Body of pancreas (tissue), 4 donors: ENCODE measurements around the gene HEY2. TPM values are rescaled to one million over a fixed set of nuclear protein-coding genes. Genes with fewer than 3 reads are reported as not detected.

Experiments
- ATAC-seq: fragments of 150-250 bp; one replicate; pipeline ENCODE4 v1.9.1; 2016
- DNase-seq, 4 donors: peaks; one replicate each; pipeline ENCODE4 v3.0.0-alpha.2; 2019
- H3K27ac ChIP-seq, 4 donors: fragments of 200-600 bp; sonication (generic); 1 replicate in 3 of 4; 2 replicates in 1 of 4; pipeline versions ENCODE4 v1.5.1 to v1.6.1; 2016 to 2019; ENCODE audit warnings: mild to moderate bottlenecking in 1 of 4, mixed read lengths in 1 of 4, moderate library complexity in 1 of 4
- H3K27me3 ChIP-seq, 2 donors: fragments of 200-600 bp; sonication (generic); one replicate each; pipeline ENCODE4 v1.6.0; 2016; ENCODE audit warnings: mild to moderate bottlenecking in 1 of 2
- H3K36me3 ChIP-seq, 2 donors: fragments of 200-600 bp; sonication (generic); replicated peaks in 1 of 2; 2 replicates each; pipeline ENCODE4 v1.5.1; 2016; ENCODE audit warnings: low read depth in 2 of 2; ENCODE audit not compliant: insufficient read depth in 1 of 2
- H3K4me1 ChIP-seq: fragments of 200-600 bp; sonication (generic); one replicate; pipeline ENCODE4 v1.6.0; 2016
- H3K4me3 ChIP-seq, 2 donors: fragments of 200-600 bp; sonication (generic); 1 replicate in 1 of 2; 2 replicates in 1 of 2; pipeline ENCODE4 v1.5.1; 2016 to 2019
- H3K9me3 ChIP-seq, 3 donors: fragments of 200-600 bp; sonication (generic); 1 replicate in 2 of 3; 2 replicates in 1 of 3; pipeline ENCODE4 v1.5.1; 2016
- POLR2A ChIP-seq, 3 donors: fragments of 450-650 bp; IDR thresholded peaks; one replicate each; pipeline ENCODE4 v1.6.1; 2016; ENCODE audit warnings: antibody characterized with exemption in 3 of 3, mild to moderate bottlenecking in 2 of 3
- WGBS, 2 donors: methylation state at CpG; one replicate each; pipeline ENCODE4 v1.1.5; 2017; 5-methylcytosine and 5-hydroxymethylcytosine counted together
- intact Hi-C: fragments of 100-400 bp; cut with DNase I; formaldehyde crosslinking; loops from one replicate; pipeline ENCODE4 v1.15.1; 2023
- total RNA-seq, 2 donors: library from RNA; depleted of rRNA; stranded (reverse); fragments of >200 nt; gene quantifications; one replicate each; pipeline ENCODE4 v1.1.0, GENCODE V29; 2016
- TF ChIP-seq, protein P1 (sequence below), 7 experiments: fragments of 450-650 bp in 4 of 7; fragments of 200-600 bp in 3 of 7; sonication (generic) in 3 of 7; IDR thresholded peaks; one replicate each; pipeline ENCODE4 v1.5.1; 2016 to 2019; ENCODE audit warnings: antibody characterized with exemption in 7 of 7

Gene HEY2
- total RNA-seq, 2 donors from 2014 or later: 2.6 to 7.3 TPM

DNA sequence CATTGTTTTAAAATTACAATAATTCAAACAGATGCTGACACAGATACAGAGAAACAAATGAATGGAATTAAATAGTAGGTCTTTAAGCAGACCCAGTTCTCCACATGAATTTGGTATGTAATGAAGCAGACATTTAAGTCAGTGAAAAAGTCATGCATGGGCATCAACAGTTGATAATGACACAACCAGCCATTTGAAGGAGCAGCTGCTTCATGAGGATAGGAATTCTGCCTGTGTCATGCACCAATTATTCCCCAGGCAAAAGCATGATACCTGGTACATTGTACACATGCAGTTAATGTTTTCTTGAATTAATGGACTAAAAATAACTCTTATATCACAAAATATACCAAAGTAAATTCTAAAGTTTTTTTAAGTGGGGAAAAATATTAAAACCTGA is 11.2 kb upstream of the HEY2 start:
- Histone ChIP-seq H3K36me3 (no peaks in the 10 kb centered on the region), H3K9me3 (no peaks in the 10 kb centered on the region), H3K27me3 (no peaks in the 10 kb centered on the region), H3K4me1 (no peaks in the 10 kb centered on the region), H3K4me3 (no peak overlapping the region), H3K27ac (no peak overlapping the region)
- ATAC-seq (no peak), DNase-seq (no peak)
- intact Hi-C loops: no loop called here
- TF ChIP-seq, protein P1, sequence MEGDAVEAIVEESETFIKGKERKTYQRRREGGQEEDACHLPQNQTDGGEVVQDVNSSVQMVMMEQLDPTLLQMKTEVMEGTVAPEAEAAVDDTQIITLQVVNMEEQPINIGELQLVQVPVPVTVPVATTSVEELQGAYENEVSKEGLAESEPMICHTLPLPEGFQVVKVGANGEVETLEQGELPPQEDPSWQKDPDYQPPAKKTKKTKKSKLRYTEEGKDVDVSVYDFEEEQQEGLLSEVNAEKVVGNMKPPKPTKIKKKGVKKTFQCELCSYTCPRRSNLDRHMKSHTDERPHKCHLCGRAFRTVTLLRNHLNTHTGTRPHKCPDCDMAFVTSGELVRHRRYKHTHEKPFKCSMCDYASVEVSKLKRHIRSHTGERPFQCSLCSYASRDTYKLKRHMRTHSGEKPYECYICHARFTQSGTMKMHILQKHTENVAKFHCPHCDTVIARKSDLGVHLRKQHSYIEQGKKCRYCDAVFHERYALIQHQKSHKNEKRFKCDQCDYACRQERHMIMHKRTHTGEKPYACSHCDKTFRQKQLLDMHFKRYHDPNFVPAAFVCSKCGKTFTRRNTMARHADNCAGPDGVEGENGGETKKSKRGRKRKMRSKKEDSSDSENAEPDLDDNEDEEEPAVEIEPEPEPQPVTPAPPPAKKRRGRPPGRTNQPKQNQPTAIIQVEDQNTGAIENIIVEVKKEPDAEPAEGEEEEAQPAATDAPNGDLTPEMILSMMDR (IDR thresholded peaks at IDR 0.05): no peak
- no peak for TF ChIP-seq POLR2A (IDR thresholded peaks at IDR 0.05)

DNA sequence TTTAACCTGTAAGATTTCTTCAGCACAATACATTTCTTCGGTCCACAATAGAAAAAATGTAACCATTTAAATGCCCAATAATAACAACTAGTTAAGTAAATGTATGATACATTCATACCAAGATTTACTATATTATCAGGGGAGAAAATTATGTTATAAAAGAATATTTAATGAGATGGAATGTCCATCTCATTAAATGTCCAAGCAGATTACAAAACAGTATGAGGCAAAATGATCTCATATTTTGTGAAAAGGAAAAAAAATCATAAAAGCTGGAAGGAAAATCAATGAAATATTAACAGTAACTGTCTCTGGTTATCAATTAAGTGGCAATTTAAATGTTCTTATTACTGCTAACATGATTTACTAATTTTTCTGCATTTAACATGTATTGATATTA is 10.1 kb upstream of the HEY2 start:
- Histone ChIP-seq H3K36me3 (no peaks in the 10 kb centered on the region), H3K4me3 (no peak overlapping the region), H3K27ac (no peak overlapping the region), H3K4me1 (no peaks in the 10 kb centered on the region), H3K27me3 (no peaks in the 10 kb centered on the region), H3K9me3 (no peaks in the 10 kb centered on the region)
- TF ChIP-seq, protein P1 (IDR thresholded peaks at IDR 0.05): no peak
- TF ChIP-seq POLR2A (IDR thresholded peaks at IDR 0.05): no peak
- ATAC-seq (no peak), DNase-seq (no peak)
- 83 to 97% methylated on average over 1 of the region's 1 CpG for WGBS, 2 donors
- intact Hi-C loops: no loop called here

DNA sequence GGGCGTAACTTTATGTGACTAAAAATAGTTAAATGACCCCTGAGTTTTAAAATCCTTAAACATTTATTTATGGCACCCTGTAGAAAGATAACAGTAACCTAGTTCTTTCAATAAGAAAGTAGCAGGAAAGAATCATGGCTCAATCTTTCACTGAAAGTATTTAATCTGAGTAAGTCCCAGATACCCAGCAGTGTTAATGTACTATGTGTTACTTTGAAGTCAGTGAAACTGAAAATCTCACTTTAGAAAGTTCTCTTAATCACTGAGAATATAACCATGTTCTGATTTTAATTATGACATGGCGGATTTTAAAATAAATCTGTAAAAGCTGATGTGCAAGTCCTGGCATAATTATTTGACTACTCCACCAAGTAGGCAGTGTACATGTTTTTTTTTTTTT is 8.1 kb upstream of the HEY2 start:
- TF ChIP-seq, protein P1 (IDR thresholded peaks at IDR 0.05): no peak
- TF ChIP-seq POLR2A (IDR thresholded peaks at IDR 0.05): no peak
- intact Hi-C loops: no loop called here
- no peak overlapping the region for H3K27ac ChIP-seq
- ATAC-seq (no peak), DNase-seq (no peak)
- no peaks in the 10 kb centered on the region for H3K9me3 ChIP-seq
- H3K27me3 ChIP-seq: no peaks in the 10 kb centered on the region
- H3K36me3 ChIP-seq: no peaks in the 10 kb centered on the region
- peaks cover 11% of the 10 kb centered on the region for H3K4me1 ChIP-seq
- 89 to 96% methylated on average over 2 of the region's 2 CpGs for WGBS, 2 donors
- no peak overlapping the region for H3K4me3 ChIP-seq

DNA sequence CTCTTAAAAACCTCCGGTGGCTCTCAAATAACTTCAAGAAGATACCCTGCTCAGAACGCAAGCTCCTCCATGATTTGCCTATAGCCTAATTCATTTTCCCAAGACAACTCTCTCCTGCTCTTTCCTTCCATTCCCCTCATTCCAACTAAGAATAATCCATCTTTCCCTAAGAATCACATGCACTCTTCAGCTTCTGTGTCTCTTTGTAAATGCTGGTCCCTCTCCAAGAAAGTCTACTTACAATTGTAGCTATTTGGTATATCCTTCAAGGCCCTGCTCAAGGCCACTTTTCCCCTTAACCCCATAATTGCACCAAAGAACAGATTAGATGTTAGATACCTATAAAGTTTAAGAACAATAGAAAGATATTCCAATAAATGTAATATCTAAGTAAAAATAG is 7.4 kb upstream of the HEY2 start:
- Histone ChIP-seq H3K9me3 (no peaks in the 10 kb centered on the region), H3K27ac (peak overlapping the region in 1 of 4 donors; percentile 94), H3K4me1 (peaks cover 11% of the 10 kb centered on the region), H3K36me3 (no peaks in the 10 kb centered on the region), H3K27me3 (no peaks in the 10 kb centered on the region), H3K4me3 (no peak overlapping the region)
- TF ChIP-seq, protein P1 (IDR thresholded peaks at IDR 0.05): no peak
- TF ChIP-seq POLR2A (IDR thresholded peaks at IDR 0.05): no peak
- ATAC-seq (no peak), DNase-seq (no peak)
- intact Hi-C loops: no loop called here
- WGBS, 2 donors: 68 to 73% methylated on average over 2 of the region's 2 CpGs

DNA sequence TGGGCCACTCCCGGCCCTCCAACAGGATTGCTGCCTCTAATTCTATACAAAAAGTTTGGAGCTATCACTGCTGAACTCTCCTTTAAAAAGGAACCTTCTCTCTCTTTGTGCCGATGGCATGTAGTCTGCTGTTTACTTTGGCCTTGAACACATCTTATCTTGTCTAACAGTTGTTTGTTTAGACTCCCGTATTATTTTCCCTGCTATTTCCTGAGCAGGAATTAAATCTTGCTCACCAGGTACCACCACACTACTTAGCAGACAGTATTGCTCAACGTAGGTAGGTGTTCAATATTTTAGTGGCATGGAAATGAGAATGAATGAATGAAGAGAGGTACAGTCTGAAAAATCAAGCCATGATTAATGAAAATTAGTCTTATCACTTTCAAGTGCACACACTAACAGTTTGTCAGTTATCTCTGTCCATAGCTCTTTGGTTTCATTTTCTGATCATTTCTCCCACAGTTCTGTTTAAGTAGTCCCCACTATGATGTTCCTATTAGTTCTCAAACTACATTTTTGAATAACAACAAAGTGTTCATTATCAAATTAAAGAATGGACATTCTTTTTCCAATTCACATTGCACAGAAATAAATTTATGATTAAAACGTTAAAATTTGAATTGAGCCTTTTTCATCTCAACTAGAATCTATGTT is 6.8 kb upstream of the HEY2 start:
- TF ChIP-seq, protein P1 (IDR thresholded peaks at IDR 0.05): no peak
- TF ChIP-seq POLR2A (IDR thresholded peaks at IDR 0.05): no peak
- intact Hi-C loops: no loop called here
- WGBS, 2 donors: 21 to 27% methylated on average over 5 of the region's 5 CpGs
- no peak overlapping the region for H3K4me3 ChIP-seq
- no peaks in the 10 kb centered on the region for H3K36me3 ChIP-seq
- peaks cover 11% of the 10 kb centered on the region for H3K4me1 ChIP-seq
- H3K27me3 ChIP-seq: no peaks in the 10 kb centered on the region
- ATAC-seq (no peak), DNase-seq (no peak)
- H3K27ac ChIP-seq: peak overlapping the region in 2 of 4 donors; percentile 44 to 94
- no peaks in the 10 kb centered on the region for H3K9me3 ChIP-seq
